Measurements from ENCODE around the gene SAMD4B.
A peak's percentile ranks its signal among the peaks of the same experiment; 100 is the strongest.

SAMD4B gene

GRCh38 chr19:39397360-39398296, 55.4 kb downstream of the SAMD4B start:
- peak; percentile 93 for DNase-seq

- peak; percentile 81 for DNase-seq
Observed at GRCh38 chr19:39398297-39398864, 56.2 kb downstream of the SAMD4B start.

DNA sequence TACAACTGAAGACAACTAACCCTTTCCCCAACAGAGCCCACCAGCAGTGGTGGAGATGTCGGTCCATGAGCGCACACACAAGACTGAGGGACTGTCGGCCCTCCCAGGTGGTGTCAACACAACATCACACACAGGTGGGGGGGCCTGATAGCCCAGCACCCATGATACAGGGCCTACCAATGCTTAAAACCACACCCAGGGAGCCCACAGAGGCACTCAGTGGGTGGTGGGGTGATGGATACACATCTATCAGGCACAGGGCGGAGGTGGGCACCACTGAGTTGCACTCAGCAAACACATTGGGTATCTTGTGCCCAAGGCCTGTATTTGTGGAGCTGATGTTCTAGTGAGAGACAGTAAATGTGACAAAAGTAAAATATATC, 57.4 kb downstream of the SAMD4B start:
- DNase-seq: no peak

DNA sequence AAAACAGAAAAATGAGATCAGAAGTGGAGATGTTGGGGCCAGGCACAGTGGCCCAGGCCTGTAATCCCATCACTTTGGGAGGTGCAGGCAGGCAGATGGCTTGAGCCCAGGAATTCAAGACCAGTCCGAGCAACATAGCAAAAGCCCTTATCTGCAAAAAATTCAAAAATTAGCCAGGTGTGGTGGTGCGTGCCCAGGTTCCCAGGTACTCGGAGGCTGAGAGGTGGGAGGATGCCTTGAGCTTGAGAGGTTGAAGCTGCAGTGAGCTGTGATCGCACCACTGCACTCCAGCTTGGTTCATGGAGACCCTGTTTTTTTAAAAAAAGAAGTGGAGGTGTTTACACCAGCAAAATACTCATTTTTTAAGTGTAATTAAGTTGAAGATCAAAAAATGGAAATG, 57.8 kb downstream of the SAMD4B start:
- DNase-seq: no peak

GRCh38 chr19:39401070-39401548, 58.9 kb downstream of the SAMD4B start:
- DNase-seq: no peak

DNA sequence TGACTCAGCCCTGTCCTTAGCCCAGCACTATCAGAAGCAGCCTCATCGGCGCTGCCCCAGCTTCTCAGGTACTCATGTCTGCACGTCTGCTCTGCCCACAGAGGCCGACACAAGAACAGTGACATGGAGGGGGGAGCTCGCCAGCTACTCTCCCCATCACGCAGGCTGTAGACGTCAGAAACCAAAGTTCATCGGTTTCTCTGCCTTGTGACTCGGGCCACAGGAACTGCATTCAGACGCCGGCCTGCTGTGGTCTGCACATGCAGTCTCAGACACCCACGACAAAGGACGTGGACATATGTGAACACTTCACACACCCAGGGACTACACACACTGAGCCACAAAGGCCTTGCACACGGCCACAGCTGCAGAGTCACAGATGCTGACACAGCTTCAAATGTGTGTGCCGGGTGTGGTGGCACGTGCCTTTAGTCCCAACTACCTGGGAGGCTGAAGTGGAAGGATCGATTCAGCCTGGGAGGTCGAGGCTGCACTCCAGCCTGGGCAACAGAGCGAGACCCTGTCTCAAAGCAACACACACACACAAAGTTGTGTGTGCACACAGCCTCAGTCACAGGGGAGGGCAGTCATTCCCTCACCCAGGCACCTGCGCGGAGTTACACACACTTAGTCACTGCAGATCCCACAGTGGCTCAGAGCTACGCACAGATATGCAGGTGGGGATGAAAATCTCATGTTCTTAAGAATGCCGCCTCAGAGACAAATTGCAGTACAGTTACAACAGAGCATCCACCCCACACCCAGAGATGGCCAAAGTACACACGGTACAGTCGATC, 59.5 kb downstream of the SAMD4B start:
- peak; percentile 96 for DNase-seq

DNA sequence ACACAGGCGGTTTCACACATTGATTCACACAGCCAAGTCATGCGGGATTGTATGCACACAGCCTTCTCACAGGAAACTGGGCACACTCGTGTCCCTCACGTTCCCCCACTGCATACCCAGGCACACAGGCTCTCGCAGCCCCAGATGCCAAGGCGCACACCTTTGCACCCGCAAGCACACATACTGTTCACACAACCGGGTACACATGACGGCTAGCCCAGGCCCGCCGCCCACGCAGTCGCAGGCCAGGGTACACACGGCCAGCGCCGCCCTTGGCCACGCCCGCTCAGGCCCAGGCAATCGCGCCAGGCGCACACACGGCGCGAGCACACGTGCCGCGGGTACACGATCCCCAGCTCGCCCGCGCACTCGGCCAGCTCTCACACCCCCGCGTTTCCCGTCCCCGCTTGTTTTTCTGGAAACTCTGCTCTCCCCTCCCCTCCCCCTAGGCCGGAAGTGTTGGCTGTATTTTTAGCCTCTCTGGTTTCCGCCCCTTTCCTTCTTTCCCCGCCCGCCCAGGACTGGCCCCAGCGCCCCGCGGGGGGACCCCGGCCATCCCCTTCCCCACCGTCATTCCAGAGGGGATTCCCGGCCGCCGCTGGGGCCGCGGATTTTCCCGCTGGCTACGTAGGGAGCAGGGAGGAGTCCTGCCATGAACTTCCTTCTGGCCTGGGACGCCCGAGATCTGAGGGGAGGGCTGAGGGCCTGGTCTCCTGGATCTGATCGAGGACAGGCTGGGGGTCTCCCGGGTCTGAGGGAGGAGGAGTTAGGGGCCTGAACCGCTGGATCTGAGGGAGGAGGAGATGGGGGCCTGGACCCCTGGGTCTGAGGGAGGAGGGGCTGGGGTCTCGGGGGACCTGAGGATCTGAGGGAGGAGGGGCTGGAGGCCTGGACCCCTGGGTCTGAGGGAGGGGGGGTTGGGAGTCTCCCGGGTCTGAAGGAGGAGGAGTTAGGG, 60.4 kb downstream of the SAMD4B start:
- DNase-seq: peak; percentile 83

GRCh38 chr19:39403331-39404312, 61.4 kb downstream of the SAMD4B start:
- peak; percentile 97 for DNase-seq

- DNase-seq: peak; percentile 24
Observed at GRCh38 chr19:39405261-39405957, 63.2 kb downstream of the SAMD4B start.

DNA sequence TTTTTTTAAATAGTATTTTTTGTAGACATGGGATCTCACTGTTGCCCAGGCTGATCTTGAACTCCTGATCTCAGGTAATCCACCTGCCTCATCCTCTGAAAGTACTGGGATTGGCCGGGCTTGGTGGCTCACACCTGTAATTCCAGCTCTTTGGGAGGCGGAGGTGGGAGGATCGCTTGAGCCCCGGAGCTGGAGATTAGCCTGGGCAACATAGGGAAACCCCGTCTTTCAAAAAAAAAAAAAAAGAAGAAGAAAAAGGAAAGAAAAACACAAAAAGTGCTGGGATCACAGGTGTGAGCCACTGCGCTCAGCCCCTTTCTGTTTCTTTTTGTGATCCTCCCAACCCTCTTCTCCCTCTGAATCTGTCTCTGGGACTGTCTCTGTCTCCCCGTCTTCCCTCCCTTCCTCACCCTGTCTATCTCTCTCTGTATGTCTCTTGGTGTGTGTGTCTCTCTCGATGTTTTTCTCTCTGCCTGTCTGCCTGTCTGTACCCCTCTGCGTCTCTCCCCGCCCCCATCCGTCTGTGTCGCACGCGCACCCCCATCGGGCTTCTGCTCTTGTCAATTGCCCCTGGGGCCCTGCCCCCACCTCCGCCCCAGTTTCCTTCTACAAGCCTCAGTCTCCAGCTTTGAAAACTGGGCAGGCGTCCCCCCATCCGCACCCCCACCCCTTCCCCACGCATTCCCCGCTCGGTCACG, 63.9 kb downstream of the SAMD4B start:
- peak; percentile 94 for DNase-seq

DNA sequence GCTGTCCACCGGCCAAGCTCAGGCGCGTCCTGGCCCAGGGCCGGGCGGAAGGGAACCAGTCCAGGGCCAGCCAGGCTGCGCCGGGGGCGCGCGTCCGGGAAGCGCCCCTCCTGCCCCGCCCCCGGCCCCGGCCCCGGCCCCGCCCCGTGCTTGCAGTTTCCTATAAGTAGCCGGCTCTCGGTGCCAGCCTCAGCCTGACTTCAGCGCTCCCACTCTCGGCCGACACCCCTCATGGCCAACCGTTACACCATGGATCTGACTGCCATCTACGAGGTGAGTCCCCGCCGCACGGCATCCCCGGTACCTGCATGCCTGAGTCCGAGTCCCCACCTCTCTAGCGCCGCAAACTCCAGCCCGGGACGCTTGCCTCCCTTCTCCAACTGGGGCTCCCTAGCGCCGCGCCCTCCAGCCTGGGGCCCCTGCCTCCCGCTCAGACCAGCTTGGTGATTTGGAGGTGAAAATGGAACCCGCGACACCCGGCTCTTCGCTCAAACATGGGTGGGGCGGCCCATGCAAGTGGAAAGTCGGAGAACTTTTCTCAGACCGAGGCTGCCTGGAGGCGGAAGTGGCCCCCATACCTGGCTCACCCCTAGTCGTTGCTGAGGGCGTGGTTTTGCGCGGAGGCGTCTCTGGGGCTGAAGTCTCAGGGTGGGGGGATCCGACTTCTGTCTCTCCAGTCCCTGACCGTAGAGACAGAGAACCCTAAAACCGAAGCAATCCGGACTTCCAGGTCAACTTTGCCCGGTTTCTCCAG, 64.6 kb downstream of the SAMD4B start, which contains the start of gene ZFP36:
Gene ZFP36, plus strand, starts transcription at position 192 of the 754 bp plus-strand sequence. Its CDS starts 58 bp downstream, at position 250.
- DNase-seq: peak; percentile 91

- DNase-seq: no peak
Observed at GRCh38 chr19:39407410-39407659, 65.1 kb downstream of the SAMD4B start.

DNA sequence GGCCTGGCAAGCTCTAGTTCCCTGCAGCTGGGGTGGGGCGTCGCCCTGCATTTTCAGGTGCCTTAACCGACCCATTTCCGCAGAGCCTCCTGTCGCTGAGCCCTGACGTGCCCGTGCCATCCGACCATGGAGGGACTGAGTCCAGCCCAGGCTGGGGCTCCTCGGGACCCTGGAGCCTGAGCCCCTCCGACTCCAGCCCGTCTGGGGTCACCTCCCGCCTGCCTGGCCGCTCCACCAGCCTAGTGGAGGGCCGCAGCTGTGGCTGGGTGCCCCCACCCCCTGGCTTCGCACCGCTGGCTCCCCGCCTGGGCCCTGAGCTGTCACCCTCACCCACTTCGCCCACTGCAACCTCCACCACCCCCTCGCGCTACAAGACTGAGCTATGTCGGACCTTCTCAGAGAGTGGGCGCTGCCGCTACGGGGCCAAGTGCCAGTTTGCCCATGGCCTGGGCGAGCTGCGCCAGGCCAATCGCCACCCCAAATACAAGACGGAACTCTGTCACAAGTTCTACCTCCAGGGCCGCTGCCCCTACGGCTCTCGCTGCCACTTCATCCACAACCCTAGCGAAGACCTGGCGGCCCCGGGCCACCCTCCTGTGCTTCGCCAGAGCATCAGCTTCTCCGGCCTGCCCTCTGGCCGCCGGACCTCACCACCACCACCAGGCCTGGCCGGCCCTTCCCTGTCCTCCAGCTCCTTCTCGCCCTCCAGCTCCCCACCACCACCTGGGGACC, 65.6 kb downstream of the SAMD4B start:
- DNase-seq: peak; percentile 78

GRCh38 chr19:39408392-39409207, 66.4 kb downstream of the SAMD4B start:
- DNase-seq: no peak

DNA sequence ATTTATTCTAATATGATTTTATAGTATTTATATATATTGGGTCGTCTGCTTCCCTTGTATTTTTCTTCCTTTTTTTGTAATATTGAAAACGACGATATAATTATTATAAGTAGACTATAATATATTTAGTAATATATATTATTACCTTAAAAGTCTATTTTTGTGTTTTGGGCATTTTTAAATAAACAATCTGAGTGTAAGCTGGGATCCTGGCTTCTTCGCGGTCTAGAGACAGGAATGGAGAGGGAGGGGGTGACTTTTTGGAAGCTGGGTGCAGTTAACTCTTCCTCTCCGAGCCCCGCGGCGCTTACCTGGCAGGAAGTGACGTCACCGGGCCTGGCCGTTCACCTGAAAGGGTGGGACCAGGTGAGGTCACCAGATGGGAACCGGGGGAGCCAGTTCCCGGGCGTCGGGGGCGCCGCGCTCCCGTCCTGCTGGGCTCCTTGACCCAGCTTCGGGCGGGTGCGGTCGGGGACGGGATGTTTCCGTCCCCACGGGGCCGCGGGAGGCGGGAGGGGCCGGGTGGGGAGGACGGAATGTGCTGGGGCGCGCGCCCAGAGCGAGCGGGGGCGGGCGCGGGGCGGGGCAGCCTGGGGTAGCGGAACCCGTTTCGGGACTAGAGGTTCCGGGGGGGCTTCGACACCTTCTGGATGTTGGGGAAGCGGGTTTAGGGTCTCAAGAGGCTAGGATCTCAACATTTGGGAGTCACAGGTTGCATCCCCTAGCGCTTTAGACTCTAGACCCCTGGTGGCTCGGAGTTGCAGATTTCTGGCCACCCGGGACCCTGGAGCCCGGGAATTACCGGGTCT, 67.2 kb downstream of the SAMD4B start:
- peak; percentile 87 for DNase-seq
